Endothelial cell of umbilical vein (primary cell): ENCODE measurements around the gene SLC12A5.

Experiments
- CTCF ChIP-seq, 2 donors: IDR thresholded peaks; 1 replicate in 1 of 2; 2 replicates in 1 of 2; pipeline ENCODE4 v1.5.1; 2011; ENCODE audit warnings: low read length in 2 of 2, mild to moderate bottlenecking in 2 of 2, moderate library complexity in 2 of 2, control low read depth in 1 of 2, inconsistent platforms in 1 of 2, low read depth in 1 of 2; ENCODE audit not compliant: insufficient read depth in 1 of 2; ENCODE audit errors: extremely low read depth in 1 of 2
- EZH2 ChIP-seq: IDR thresholded peaks from 2 replicates; pipeline ENCODE4 v1.6.1; 2012; ENCODE audit warnings: borderline replicate concordance, low read depth, mild to moderate bottlenecking, moderate library complexity, low read length, inconsistent platforms; ENCODE audit not compliant: severe bottlenecking
- FOS ChIP-seq: IDR thresholded peaks from 2 replicates; pipeline ENCODE4 v1.6.1; 2011; ENCODE audit warnings: mild to moderate bottlenecking, low read length, moderate library complexity, borderline replicate concordance; ENCODE audit not compliant: insufficient read depth
- MAX ChIP-seq: IDR thresholded peaks from 2 replicates; pipeline ENCODE4 v1.6.1; 2011; ENCODE audit not compliant: insufficient read depth, insufficient read length
- POLR2A ChIP-seq: IDR thresholded peaks from 2 replicates; pipeline ENCODE4 v1.6.1; 2012; ENCODE audit warnings: low read depth, mild to moderate bottlenecking, control low read depth, low read length
- POLR2AphosphoS5 ChIP-seq: IDR thresholded peaks from 2 replicates; pipeline ENCODE4 v1.6.1; 2012; ENCODE audit warnings: low read depth, mild to moderate bottlenecking, control low read depth, low read length, moderate library complexity; ENCODE audit not compliant: insufficient read depth

DNA sequence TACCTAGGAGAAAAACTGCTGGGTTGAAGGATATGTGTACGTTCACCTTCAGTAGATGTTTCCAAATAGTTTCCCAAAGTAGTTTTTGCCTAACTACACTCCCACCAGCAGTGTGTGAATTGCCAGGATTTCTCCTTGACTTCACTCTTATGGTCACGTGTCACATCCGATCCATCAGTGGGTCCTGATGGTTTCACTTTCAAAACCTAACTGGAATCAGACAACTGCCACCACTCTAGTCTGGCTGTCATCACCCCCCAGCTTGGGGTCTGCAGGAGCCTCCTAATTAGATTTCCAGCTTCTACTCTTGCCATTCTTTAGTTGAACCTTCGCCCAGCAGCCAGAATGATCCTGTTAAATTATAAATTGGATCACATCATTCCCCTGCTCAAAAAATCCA, 8.5 kb upstream of the SLC12A5 start:
- TF ChIP-seq CTCF (IDR thresholded peaks at IDR 0.05; ENCODE audit: extremely low read depth in 1 of 2, insufficient read depth in 1 of 2, low read depth in 1 of 2, low read length in 2 of 2) (no peak), MAX (no peak), POLR2AphosphoS5 (no peak), POLR2A (no peak), EZH2 (no peak), FOS (no peak)
